GM21515 (cell line): ENCODE measurements around the gene ZMYND10.

ENCODE experiments used
- ATAC-seq: cut with Tn5 transposase; IDR thresholded peaks from one replicate; pipeline ENCODE4 v1.9.1; 2021; ENCODE audit not compliant: unreplicated experiment

The ZMYND10 gene

GRCh38 chr3:50327129-50327528, 18.4 kb downstream of the ZMYND10 start:
- ATAC-seq: no peak

- no peak for ATAC-seq
Measured at GRCh38 chr3:50326182-50326541, 19.4 kb downstream of the ZMYND10 start.

- ATAC-seq: no peak
Measured at GRCh38 chr3:50325497-50326181, 19.9 kb downstream of the ZMYND10 start.

- no peak for ATAC-seq
Measured at GRCh38 chr3:50325113-50325480, 20.4 kb downstream of the ZMYND10 start.

GRCh38 chr3:50324351-50325112, 21.0 kb downstream of the ZMYND10 start:
- ATAC-seq: no peak

- ATAC-seq: no peak
Measured at GRCh38 chr3:50323614-50324199, 21.8 kb downstream of the ZMYND10 start.

- ATAC-seq: no peak
Measured at GRCh38 chr3:50323092-50323600, 22.4 kb downstream of the ZMYND10 start.

- ATAC-seq: no peak
Measured at GRCh38 chr3:50322386-50323091, 23.0 kb downstream of the ZMYND10 start, which contains the start of gene HYAL2. HYAL2 (minus strand) TSS chr3:50322745; CDS start chr3:50320489, 2,256 bp downstream.

- ATAC-seq: no peak
Measured at GRCh38 chr3:50322115-50322385, 23.5 kb downstream of the ZMYND10 start.

GRCh38 chr3:50321336-50322114, 24.0 kb downstream of the ZMYND10 start:
- ATAC-seq: peak; percentile 70

GRCh38 chr3:50320853-50321335, 24.6 kb downstream of the ZMYND10 start:
- peak; percentile 51 for ATAC-seq

- no peak for ATAC-seq
Measured at GRCh38 chr3:50319894-50320625, 25.5 kb downstream of the ZMYND10 start.

GRCh38 chr3:50319181-50319893, 26.2 kb downstream of the ZMYND10 start:
- no peak for ATAC-seq

- no peak for ATAC-seq
Measured at GRCh38 chr3:50318615-50319014, 26.9 kb downstream of the ZMYND10 start.

- ATAC-seq: no peak
Measured at GRCh38 chr3:50318163-50318562, 27.4 kb downstream of the ZMYND10 start.

- ATAC-seq: no peak
Measured at GRCh38 chr3:50317300-50317699, 28.2 kb downstream of the ZMYND10 start.

GRCh38 chr3:50316657-50317242, 28.8 kb downstream of the ZMYND10 start:
- no peak for ATAC-seq

GRCh38 chr3:50314816-50315215, 30.7 kb downstream of the ZMYND10 start:
- ATAC-seq: no peak

GRCh38 chr3:50314342-50314741, 31.2 kb downstream of the ZMYND10 start:
- ATAC-seq: no peak
